Activated T-cell treated with anti-CD3 and anti-CD28 coated beads, Interleukin-2, amount 50 U/mL, for 24 hours (primary cell): ENCODE data around the gene VEPH1.

Source experiments
- DNase-seq: peaks from one replicate; pipeline ENCODE4 v3.0.0-alpha.2; 2020
- H3K27ac Mint-ChIP-seq: 2 replicates; pipeline ENCODE4 v1.8.0; 2020; ENCODE audit warnings: mild to moderate bottlenecking, mixed read lengths
- H3K27me3 Mint-ChIP-seq: 2 replicates; pipeline ENCODE4 v1.8.0; 2020; ENCODE audit warnings: mixed read lengths
- H3K36me3 Mint-ChIP-seq: 2 replicates; pipeline ENCODE4 v1.8.0; 2020; ENCODE audit warnings: low read depth, mixed read lengths
- H3K4me1 Mint-ChIP-seq: 2 replicates; pipeline ENCODE4 v1.8.0; 2020; ENCODE audit warnings: low read depth, mixed read lengths
- H3K4me3 Mint-ChIP-seq: 2 replicates; pipeline ENCODE4 v1.8.0; 2020; ENCODE audit warnings: mild to moderate bottlenecking, moderate library complexity, mixed read lengths
- H3K9me3 Mint-ChIP-seq: 2 replicates; pipeline ENCODE4 v1.8.0; 2020; ENCODE audit warnings: mixed read lengths

The VEPH1 gene

GRCh38 chr3:157409516-157409915 lies 93.7 kb downstream of the VEPH1 start:
- H3K4me3 Mint-ChIP-seq: no peak overlapping the region
- no peak for DNase-seq
- H3K27ac Mint-ChIP-seq: no peak overlapping the region
- no peaks in the 10 kb centered on the region for H3K36me3 Mint-ChIP-seq
- H3K4me1 Mint-ChIP-seq: no peaks in the 10 kb centered on the region
- H3K27me3 Mint-ChIP-seq: no peaks in the 10 kb centered on the region
- no peaks in the 10 kb centered on the region for H3K9me3 Mint-ChIP-seq

- no peak for DNase-seq
Measured at GRCh38 chr3:157408499-157409149, 94.6 kb downstream of the VEPH1 start.

GRCh38 chr3:157407769-157408168 lies 95.4 kb downstream of the VEPH1 start:
- Mint-ChIP-seq H3K9me3 (no peaks in the 10 kb centered on the region), H3K27ac (no peak overlapping the region), H3K4me3 (no peak overlapping the region), H3K27me3 (no peaks in the 10 kb centered on the region), H3K36me3 (no peaks in the 10 kb centered on the region), H3K4me1 (no peaks in the 10 kb centered on the region)
- no peak for DNase-seq

More at GRCh38 chr3:157408499-157409149, 94.6 kb downstream of the VEPH1 start:
- no peak overlapping the region for H3K4me3 Mint-ChIP-seq
- no peaks in the 10 kb centered on the region for H3K9me3 Mint-ChIP-seq
- H3K27ac Mint-ChIP-seq: no peak overlapping the region
- H3K27me3 Mint-ChIP-seq: no peaks in the 10 kb centered on the region
- H3K36me3 Mint-ChIP-seq: no peaks in the 10 kb centered on the region
- H3K4me1 Mint-ChIP-seq: no peaks in the 10 kb centered on the region

- no peaks in the 10 kb centered on the region for H3K4me1 Mint-ChIP-seq
- H3K36me3 Mint-ChIP-seq: no peaks in the 10 kb centered on the region
- DNase-seq: no peak
- H3K27me3 Mint-ChIP-seq: no peaks in the 10 kb centered on the region
- no peak overlapping the region for H3K27ac Mint-ChIP-seq
- H3K9me3 Mint-ChIP-seq: no peaks in the 10 kb centered on the region
- H3K4me3 Mint-ChIP-seq: no peak overlapping the region
Measured at GRCh38 chr3:157406394-157406793, 96.8 kb downstream of the VEPH1 start.

- Mint-ChIP-seq H3K9me3 (no peaks in the 10 kb centered on the region), H3K4me1 (no peaks in the 10 kb centered on the region), H3K27ac (no peak overlapping the region), H3K4me3 (no peak overlapping the region), H3K27me3 (no peaks in the 10 kb centered on the region), H3K36me3 (no peaks in the 10 kb centered on the region)
- DNase-seq: no peak
Measured at GRCh38 chr3:157405457-157405856, 97.8 kb downstream of the VEPH1 start.

GRCh38 chr3:157404381-157404780 lies 98.8 kb downstream of the VEPH1 start:
- no peak for DNase-seq
- Mint-ChIP-seq H3K27me3 (no peaks in the 10 kb centered on the region), H3K4me3 (no peak overlapping the region), H3K4me1 (no peaks in the 10 kb centered on the region), H3K36me3 (no peaks in the 10 kb centered on the region), H3K9me3 (no peaks in the 10 kb centered on the region), H3K27ac (no peak overlapping the region)

- H3K4me3 Mint-ChIP-seq: no peak overlapping the region
- no peaks in the 10 kb centered on the region for H3K27me3 Mint-ChIP-seq
- H3K4me1 Mint-ChIP-seq: no peaks in the 10 kb centered on the region
- no peak overlapping the region for H3K27ac Mint-ChIP-seq
- no peak for DNase-seq
- H3K36me3 Mint-ChIP-seq: no peaks in the 10 kb centered on the region
- H3K9me3 Mint-ChIP-seq: no peaks in the 10 kb centered on the region
Measured at GRCh38 chr3:157398598-157398997, 104.6 kb downstream of the VEPH1 start.

- DNase-seq: no peak
- H3K4me3 Mint-ChIP-seq: no peak overlapping the region
- no peaks in the 10 kb centered on the region for H3K27me3 Mint-ChIP-seq
- H3K36me3 Mint-ChIP-seq: no peaks in the 10 kb centered on the region
- H3K9me3 Mint-ChIP-seq: peaks cover 4% of the 10 kb centered on the region
- no peak overlapping the region for H3K27ac Mint-ChIP-seq
- H3K4me1 Mint-ChIP-seq: no peaks in the 10 kb centered on the region
Measured at GRCh38 chr3:157394411-157394810, 108.8 kb downstream of the VEPH1 start.

GRCh38 chr3:157393113-157393512 lies 110.1 kb downstream of the VEPH1 start:
- no peaks in the 10 kb centered on the region for H3K27me3 Mint-ChIP-seq
- peaks cover 4% of the 10 kb centered on the region for H3K9me3 Mint-ChIP-seq
- H3K27ac Mint-ChIP-seq: no peak overlapping the region
- H3K36me3 Mint-ChIP-seq: no peaks in the 10 kb centered on the region
- no peak overlapping the region for H3K4me3 Mint-ChIP-seq
- no peaks in the 10 kb centered on the region for H3K4me1 Mint-ChIP-seq
- no peak for DNase-seq

GRCh38 chr3:157392104-157392503 lies 111.1 kb downstream of the VEPH1 start:
- Mint-ChIP-seq H3K4me1 (no peaks in the 10 kb centered on the region), H3K27ac (no peak overlapping the region), H3K9me3 (peaks cover 4% of the 10 kb centered on the region), H3K4me3 (no peak overlapping the region), H3K27me3 (no peaks in the 10 kb centered on the region), H3K36me3 (no peaks in the 10 kb centered on the region)
- DNase-seq: no peak

GRCh38 chr3:157390713-157391515 lies 112.3 kb downstream of the VEPH1 start:
- Mint-ChIP-seq H3K4me3 (no peak overlapping the region), H3K27me3 (no peaks in the 10 kb centered on the region), H3K36me3 (no peaks in the 10 kb centered on the region), H3K4me1 (no peaks in the 10 kb centered on the region), H3K9me3 (peaks cover 4% of the 10 kb centered on the region), H3K27ac (no peak overlapping the region)
- no peak for DNase-seq

GRCh38 chr3:157388976-157389375 lies 114.2 kb downstream of the VEPH1 start:
- Mint-ChIP-seq H3K4me1 (no peaks in the 10 kb centered on the region), H3K36me3 (no peaks in the 10 kb centered on the region), H3K4me3 (no peak overlapping the region), H3K27ac (no peak overlapping the region), H3K27me3 (no peaks in the 10 kb centered on the region), H3K9me3 (peaks cover 4% of the 10 kb centered on the region)
- no peak for DNase-seq

- H3K27ac Mint-ChIP-seq: no peak overlapping the region
- peaks cover 4% of the 10 kb centered on the region for H3K9me3 Mint-ChIP-seq
- H3K27me3 Mint-ChIP-seq: no peaks in the 10 kb centered on the region
- H3K36me3 Mint-ChIP-seq: no peaks in the 10 kb centered on the region
- H3K4me3 Mint-ChIP-seq: no peak overlapping the region
- no peaks in the 10 kb centered on the region for H3K4me1 Mint-ChIP-seq
- DNase-seq: no peak
Measured at GRCh38 chr3:157387708-157388435, 115.3 kb downstream of the VEPH1 start.

- Mint-ChIP-seq H3K4me1 (no peaks in the 10 kb centered on the region), H3K36me3 (no peaks in the 10 kb centered on the region), H3K27me3 (no peaks in the 10 kb centered on the region), H3K27ac (no peak overlapping the region), H3K9me3 (no peaks in the 10 kb centered on the region), H3K4me3 (no peak overlapping the region)
- no peak for DNase-seq
Measured at GRCh38 chr3:157384491-157384890, 118.7 kb downstream of the VEPH1 start.

GRCh38 chr3:157384031-157384430 lies 119.2 kb downstream of the VEPH1 start:
- DNase-seq: no peak
- Mint-ChIP-seq H3K4me3 (no peak overlapping the region), H3K4me1 (no peaks in the 10 kb centered on the region), H3K27me3 (no peaks in the 10 kb centered on the region), H3K9me3 (no peaks in the 10 kb centered on the region), H3K27ac (no peak overlapping the region), H3K36me3 (no peaks in the 10 kb centered on the region)
